ENCODE results near the gene CLSTN2. TPM values are rescaled to one million over a fixed set of nuclear protein-coding genes. Genes with fewer than 3 reads are reported as not detected.

The CLSTN2 gene
- total RNA-seq, 1 donor from 2014 or later, result not detected

GRCh38 chr3:139954146-139954860 lies 19.3 kb downstream of the CLSTN2 start:
- Mint-ChIP-seq H3K27ac (no peak overlapping the region), H3K4me1 (no peaks in the 10 kb centered on the region), H3K9me3 (no peaks in the 10 kb centered on the region), H3K4me3 (no peak overlapping the region), H3K27me3 (no peaks in the 10 kb centered on the region), H3K36me3 (ENCODE audit: low read depth) (no peaks in the 10 kb centered on the region)
- intact Hi-C loops (cut with micrococcal nuclease), result no loop called here
- DNase-seq, result no peak

GRCh38 chr3:139957844-139958243 lies 22.9 kb downstream of the CLSTN2 start:
- no peaks in the 10 kb centered on the region for H3K4me1 Mint-ChIP-seq
- H3K36me3 Mint-ChIP-seq (ENCODE audit: low read depth), result no peaks in the 10 kb centered on the region
- H3K4me3 Mint-ChIP-seq, result no peak overlapping the region
- intact Hi-C loops (cut with micrococcal nuclease), result no loop called here
- DNase-seq, result no peak
- no peaks in the 10 kb centered on the region for H3K27me3 Mint-ChIP-seq
- no peaks in the 10 kb centered on the region for H3K9me3 Mint-ChIP-seq
- no peak overlapping the region for H3K27ac Mint-ChIP-seq

DNA sequence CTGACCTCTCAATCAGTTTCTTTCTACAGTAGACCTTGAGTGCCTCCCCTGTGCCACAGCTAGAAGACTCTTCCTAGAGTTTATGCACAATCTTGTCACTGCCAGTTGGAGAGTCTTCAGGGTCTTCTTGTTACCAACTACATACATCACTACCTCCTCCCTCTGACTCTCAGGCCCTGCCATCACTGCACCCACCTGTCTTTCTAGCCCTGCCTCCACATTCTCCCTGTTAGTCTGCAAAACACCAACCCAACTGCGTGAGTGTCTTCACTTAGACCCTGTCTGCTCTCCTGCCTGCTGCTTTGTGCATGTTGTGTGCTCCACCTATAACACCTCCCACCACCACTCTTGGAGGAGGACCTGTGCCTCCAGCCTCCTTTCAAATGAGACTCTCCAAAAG lies 34.4 kb downstream of the CLSTN2 start:
- Mint-ChIP-seq H3K27ac (no peak overlapping the region), H3K27me3 (no peaks in the 10 kb centered on the region), H3K4me3 (no peak overlapping the region), H3K36me3 (ENCODE audit: low read depth) (no peaks in the 10 kb centered on the region), H3K9me3 (no peaks in the 10 kb centered on the region), H3K4me1 (no peaks in the 10 kb centered on the region)
- DNase-seq, result no peak
- intact Hi-C loops (cut with micrococcal nuclease), result no loop called here

DNA sequence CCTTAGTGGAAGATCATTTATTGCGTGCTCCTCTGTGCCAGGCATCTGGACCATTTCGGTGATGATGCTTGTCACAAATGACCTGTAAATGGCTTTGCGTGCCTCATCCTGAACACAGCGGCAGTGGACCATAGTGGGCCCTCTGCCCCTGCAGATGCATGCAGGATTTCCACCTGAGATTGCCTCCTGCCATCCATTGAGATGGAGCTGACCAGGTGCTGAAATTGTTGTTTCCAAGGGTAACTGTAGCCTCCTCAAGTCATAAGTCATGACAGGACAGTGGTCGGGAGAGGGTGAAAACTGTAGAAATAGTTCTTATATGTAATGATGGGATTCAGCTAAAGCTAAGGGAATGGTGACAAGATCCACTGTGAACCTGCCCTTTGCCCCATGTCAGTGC lies 35.5 kb downstream of the CLSTN2 start:
- Mint-ChIP-seq H3K4me3 (no peak overlapping the region), H3K27ac (no peak overlapping the region), H3K4me1 (no peaks in the 10 kb centered on the region), H3K27me3 (no peaks in the 10 kb centered on the region), H3K36me3 (ENCODE audit: low read depth) (no peaks in the 10 kb centered on the region), H3K9me3 (no peaks in the 10 kb centered on the region)
- intact Hi-C loops (cut with micrococcal nuclease), result no loop called here
- DNase-seq, result no peak

DNA sequence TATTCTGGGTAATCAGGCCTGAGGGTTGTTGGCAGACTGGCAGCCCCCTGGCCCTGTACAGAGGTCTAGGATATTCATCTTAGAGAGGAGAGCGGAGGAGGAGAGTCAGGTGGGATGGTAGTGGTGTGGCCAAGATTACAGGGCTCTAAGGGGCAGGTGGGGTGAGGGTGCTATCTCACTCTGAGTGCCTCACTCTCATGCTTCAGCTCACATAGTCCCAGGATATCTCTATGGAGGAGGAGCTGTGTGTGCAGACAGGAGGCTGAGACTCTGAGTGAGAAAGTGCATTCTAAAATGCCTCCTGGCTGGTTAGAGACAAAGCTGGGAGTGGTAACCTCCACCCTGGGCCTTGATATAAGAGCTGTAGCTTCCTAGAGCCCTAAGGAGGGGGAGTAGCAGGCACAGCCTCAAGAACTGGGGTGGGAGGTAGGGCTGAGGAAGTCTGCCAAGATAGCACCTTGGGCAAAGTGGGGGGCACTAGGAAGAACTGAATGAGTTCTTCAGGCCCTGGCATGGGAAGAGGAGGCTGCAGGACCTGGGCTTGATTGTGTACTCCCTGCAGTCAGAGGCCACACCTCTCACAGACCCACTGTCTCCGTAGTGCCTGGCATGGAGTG lies 39.9 kb downstream of the CLSTN2 start:
- no peaks in the 10 kb centered on the region for H3K36me3 Mint-ChIP-seq (ENCODE audit: low read depth)
- no peak overlapping the region for H3K4me3 Mint-ChIP-seq
- H3K9me3 Mint-ChIP-seq, result no peaks in the 10 kb centered on the region
- intact Hi-C loops (cut with micrococcal nuclease), result no loop called here
- DNase-seq, result no peak
- H3K27me3 Mint-ChIP-seq, result no peaks in the 10 kb centered on the region
- H3K4me1 Mint-ChIP-seq, result no peaks in the 10 kb centered on the region
- H3K27ac Mint-ChIP-seq, result no peak overlapping the region

DNA sequence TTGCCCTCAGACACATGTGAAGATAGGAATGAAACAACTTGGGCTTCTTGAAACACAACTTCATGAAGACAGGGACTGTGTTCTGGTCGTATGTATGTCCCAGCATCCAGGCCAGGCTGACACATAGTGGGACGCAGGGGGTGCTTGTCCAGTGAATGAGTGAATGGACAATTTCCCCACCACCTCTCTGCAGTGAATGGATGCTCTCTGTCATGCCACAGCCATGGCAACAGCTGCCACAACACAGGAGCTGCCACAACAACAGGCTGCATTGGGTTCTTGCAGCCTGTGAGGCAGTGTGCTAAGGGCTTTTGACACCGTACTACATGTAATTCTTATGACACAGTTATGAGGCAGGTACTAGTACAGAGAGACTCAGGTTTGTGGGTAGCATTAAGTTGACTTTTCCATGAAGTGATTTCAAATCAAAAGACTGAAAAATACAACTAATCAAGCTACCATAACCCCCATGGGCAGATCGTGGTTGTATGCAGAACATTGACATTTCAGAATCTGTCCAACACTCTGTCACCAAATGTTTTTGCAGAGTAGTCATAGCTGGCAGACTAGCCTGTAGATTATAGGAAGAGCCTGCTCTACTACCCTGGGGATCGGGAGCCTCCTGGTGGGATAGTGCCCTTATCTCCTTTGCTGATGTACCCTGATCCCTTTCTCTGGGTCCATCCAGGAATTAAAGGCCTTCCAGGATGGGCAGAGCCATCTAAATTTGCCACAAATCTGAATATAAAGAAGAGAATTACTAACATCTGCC lies 40.8 kb downstream of the CLSTN2 start:
- DNase-seq, result no peak
- no peaks in the 10 kb centered on the region for H3K9me3 Mint-ChIP-seq
- H3K4me1 Mint-ChIP-seq, result no peaks in the 10 kb centered on the region
- no peaks in the 10 kb centered on the region for H3K36me3 Mint-ChIP-seq (ENCODE audit: low read depth)
- no peak overlapping the region for H3K4me3 Mint-ChIP-seq
- H3K27me3 Mint-ChIP-seq, result no peaks in the 10 kb centered on the region
- intact Hi-C loops (cut with micrococcal nuclease), result no loop called here
- no peak overlapping the region for H3K27ac Mint-ChIP-seq

- no peaks in the 10 kb centered on the region for H3K36me3 Mint-ChIP-seq (ENCODE audit: low read depth)
- no peaks in the 10 kb centered on the region for H3K9me3 Mint-ChIP-seq
- intact Hi-C loops (cut with micrococcal nuclease), result no loop called here
- H3K27me3 Mint-ChIP-seq, result peaks cover 2% of the 10 kb centered on the region
- no peak overlapping the region for H3K27ac Mint-ChIP-seq
- H3K4me1 Mint-ChIP-seq, result no peaks in the 10 kb centered on the region
- DNase-seq, result no peak
- no peak overlapping the region for H3K4me3 Mint-ChIP-seq
These were observed 44.0 kb downstream of the CLSTN2 start for GRCh38 chr3:139978966-139979365.

DNA sequence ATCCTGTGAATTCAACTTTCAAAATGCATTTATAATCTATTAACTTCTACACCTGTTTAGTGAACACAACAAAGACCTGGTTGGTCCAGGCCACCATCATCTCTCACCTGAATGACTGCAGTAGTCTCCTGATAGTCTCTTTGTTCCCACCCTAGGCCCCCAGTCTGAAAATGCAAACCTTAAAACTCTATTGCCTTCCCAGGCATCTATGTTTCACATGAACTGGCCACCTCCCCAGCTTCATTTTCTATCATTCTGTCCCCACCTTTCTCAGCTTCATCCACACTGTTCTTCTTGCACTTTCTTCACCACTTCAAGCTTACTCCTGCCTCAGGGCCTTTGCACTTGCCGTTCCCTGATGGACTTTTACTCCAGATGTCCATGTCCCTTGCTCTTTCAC lies 45.0 kb downstream of the CLSTN2 start:
- Mint-ChIP-seq H3K9me3 (no peaks in the 10 kb centered on the region), H3K27ac (no peak overlapping the region), H3K36me3 (ENCODE audit: low read depth) (no peaks in the 10 kb centered on the region), H3K4me1 (no peaks in the 10 kb centered on the region), H3K27me3 (peaks cover 3% of the 10 kb centered on the region), H3K4me3 (no peak overlapping the region)
- no peak for DNase-seq
- intact Hi-C loops (cut with micrococcal nuclease), result no loop called here

DNA sequence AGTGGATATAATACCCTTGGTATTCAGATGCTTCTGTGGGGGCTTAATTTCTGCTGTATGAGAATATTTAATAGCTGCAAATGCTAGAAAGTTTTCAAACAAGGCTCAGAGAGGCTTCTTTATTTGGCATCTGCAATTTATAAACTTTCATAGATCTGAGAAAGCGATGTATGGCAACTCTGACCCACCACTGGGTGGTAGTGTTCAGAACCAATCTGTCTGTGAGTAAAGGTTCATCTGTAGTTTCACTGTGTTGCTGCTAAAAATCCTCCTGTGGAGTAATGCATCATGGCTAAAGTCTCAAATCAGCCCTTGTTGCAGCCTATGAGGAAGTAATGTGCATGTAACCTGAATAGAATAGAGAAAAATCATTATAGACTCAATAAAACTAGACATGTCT lies 47.4 kb downstream of the CLSTN2 start:
- no peak for DNase-seq
- H3K27ac Mint-ChIP-seq, result no peak overlapping the region
- peaks cover 3% of the 10 kb centered on the region for H3K27me3 Mint-ChIP-seq
- H3K36me3 Mint-ChIP-seq (ENCODE audit: low read depth), result no peaks in the 10 kb centered on the region
- H3K4me3 Mint-ChIP-seq, result no peak overlapping the region
- H3K9me3 Mint-ChIP-seq, result no peaks in the 10 kb centered on the region
- H3K4me1 Mint-ChIP-seq, result no peaks in the 10 kb centered on the region
- intact Hi-C loops (cut with micrococcal nuclease), result no loop called here

GRCh38 chr3:139985576-139985975 lies 50.6 kb downstream of the CLSTN2 start:
- no peaks in the 10 kb centered on the region for H3K9me3 Mint-ChIP-seq
- H3K4me3 Mint-ChIP-seq, result no peak overlapping the region
- H3K4me1 Mint-ChIP-seq, result no peaks in the 10 kb centered on the region
- no peaks in the 10 kb centered on the region for H3K36me3 Mint-ChIP-seq (ENCODE audit: low read depth)
- DNase-seq, result no peak
- intact Hi-C loops (cut with micrococcal nuclease), result no loop called here
- no peak overlapping the region for H3K27ac Mint-ChIP-seq
- H3K27me3 Mint-ChIP-seq, result peaks cover 3% of the 10 kb centered on the region

- Mint-ChIP-seq H3K36me3 (ENCODE audit: low read depth) (no peaks in the 10 kb centered on the region), H3K4me3 (no peak overlapping the region), H3K27ac (no peak overlapping the region), H3K4me1 (no peaks in the 10 kb centered on the region), H3K9me3 (no peaks in the 10 kb centered on the region), H3K27me3 (peaks cover 3% of the 10 kb centered on the region)
- no peak for DNase-seq
- intact Hi-C loops (cut with micrococcal nuclease), result no loop called here
These were observed 52.9 kb downstream of the CLSTN2 start for GRCh38 chr3:139987908-139988307.

DNA sequence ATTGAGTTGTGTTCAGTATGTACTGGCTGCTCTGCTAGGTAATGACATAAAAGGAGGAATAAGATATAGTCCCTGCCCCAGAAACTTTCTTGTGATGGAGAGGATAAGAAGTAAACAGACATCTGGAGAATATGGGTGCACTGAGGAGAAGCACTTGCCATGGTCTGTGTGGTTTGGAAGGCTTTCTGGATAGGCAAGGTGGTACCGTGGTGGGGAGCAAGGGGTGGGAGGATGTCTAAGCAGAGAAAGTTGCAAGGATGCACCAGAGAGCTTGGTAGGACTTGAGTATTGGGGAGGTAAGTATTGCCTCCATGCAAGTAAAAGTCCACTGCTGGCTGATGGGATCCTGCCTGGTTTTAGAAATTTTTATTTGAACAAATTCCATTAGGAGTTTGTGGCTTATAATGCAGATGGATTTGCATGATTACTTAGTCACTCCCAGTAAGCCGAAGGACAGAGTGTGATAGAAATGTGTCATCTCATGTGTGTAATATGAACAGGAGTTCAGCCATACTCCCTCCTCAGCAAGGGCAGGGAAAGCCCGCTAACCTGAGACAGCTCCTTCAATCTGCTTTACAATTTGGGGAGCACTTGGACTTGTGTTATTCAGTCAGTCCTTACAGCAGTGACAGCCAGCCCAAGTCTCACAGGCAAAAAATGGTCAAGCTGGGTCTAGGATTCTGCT lies 53.6 kb downstream of the CLSTN2 start:
- no peak for DNase-seq
- peaks cover 3% of the 10 kb centered on the region for H3K27me3 Mint-ChIP-seq

DNA sequence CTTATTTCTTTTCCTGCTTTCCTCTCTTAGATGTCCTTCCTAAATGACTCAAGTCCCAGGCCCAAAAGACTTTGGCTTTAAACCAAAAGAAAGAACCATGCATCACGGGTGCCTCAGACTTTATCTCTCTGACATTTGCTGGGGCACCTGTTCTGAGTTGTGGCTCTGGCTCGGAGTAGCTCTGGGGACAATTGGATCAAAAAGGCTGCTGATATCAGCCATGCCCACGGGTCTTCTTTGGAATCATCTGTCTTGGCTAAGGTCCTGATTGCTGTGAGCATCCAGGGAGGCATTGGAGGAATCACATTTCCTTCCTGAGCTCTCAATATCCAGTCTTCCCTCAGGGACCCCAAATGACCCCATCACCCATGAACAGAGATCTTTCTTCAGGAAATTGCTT lies 59.9 kb downstream of the CLSTN2 start:
- no peak for DNase-seq
- Mint-ChIP-seq H3K27me3 (no peaks in the 10 kb centered on the region), H3K4me3 (no peak overlapping the region), H3K4me1 (no peaks in the 10 kb centered on the region), H3K36me3 (ENCODE audit: low read depth) (no peaks in the 10 kb centered on the region), H3K9me3 (no peaks in the 10 kb centered on the region), H3K27ac (no peak overlapping the region)
- intact Hi-C loops (cut with micrococcal nuclease), result no loop called here

More for the DNA sequence above, 53.6 kb downstream of the CLSTN2 start:
- Mint-ChIP-seq H3K4me3 (no peak overlapping the region), H3K9me3 (no peaks in the 10 kb centered on the region), H3K27ac (no peak overlapping the region), H3K4me1 (no peaks in the 10 kb centered on the region), H3K36me3 (ENCODE audit: low read depth) (no peaks in the 10 kb centered on the region)
- intact Hi-C loops (cut with micrococcal nuclease), result no loop called here

DNA sequence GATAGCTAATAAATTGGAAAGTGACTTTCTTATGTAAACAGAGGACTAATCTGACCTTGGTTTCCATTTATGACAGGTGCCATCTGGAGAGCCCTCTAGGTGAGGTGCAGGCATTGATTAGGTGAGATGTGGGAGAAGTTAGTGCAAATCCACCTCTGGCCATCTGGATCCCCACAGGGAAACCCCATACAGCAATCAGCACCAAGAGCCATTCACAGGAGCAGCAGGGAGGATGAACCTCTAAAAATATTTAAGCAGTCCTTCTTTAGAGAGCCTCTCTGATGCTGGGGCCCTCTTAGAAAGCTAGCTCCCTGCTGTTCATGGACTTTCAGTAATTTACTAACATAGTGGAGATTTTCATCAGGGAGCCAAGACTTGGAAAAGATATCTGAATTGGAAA lies 69.3 kb downstream of the CLSTN2 start:
- DNase-seq, result no peak
- H3K4me3 Mint-ChIP-seq, result no peak overlapping the region
- intact Hi-C loops (cut with micrococcal nuclease), result no loop called here
- no peaks in the 10 kb centered on the region for H3K4me1 Mint-ChIP-seq
- peaks cover 5% of the 10 kb centered on the region for H3K27me3 Mint-ChIP-seq
- H3K9me3 Mint-ChIP-seq, result no peaks in the 10 kb centered on the region
- no peaks in the 10 kb centered on the region for H3K36me3 Mint-ChIP-seq (ENCODE audit: low read depth)
- no peak overlapping the region for H3K27ac Mint-ChIP-seq
